ENCODE measurements around the gene OTOP1.

GRCh38 chr4:4271912-4272311, 45.2 kb upstream of the OTOP1 start:
- TF ChIP-seq CTCF (IDR thresholded peaks at IDR 0.05) (no peak), EZH2 (IDR thresholded peaks at IDR 0.05; ENCODE audit: borderline replicate concordance, insufficient read depth, low read depth, low read length, poor library complexity, severe bottlenecking) (no peak)

Measured in B cell (primary cell).